Esophagus (tissue), 2 donors: ENCODE measurements around the gene NKD2. TPM values are rescaled to one million over a fixed set of nuclear protein-coding genes. Genes with fewer than 3 reads are reported as not detected.

ENCODE experiments used
- H3K27ac ChIP-seq, 2 donors: one replicate each; pipeline ENCODE4 v1.5.1; 2013; ENCODE audit warnings: low read depth in 2 of 2, mild to moderate bottlenecking in 2 of 2, inconsistent platforms in 1 of 2, low read length in 1 of 2, moderate library complexity in 1 of 2
- H3K27me3 ChIP-seq, 2 donors: one replicate each; pipeline ENCODE4 v1.6.1; 2013; ENCODE audit warnings: low read length in 2 of 2, control low read depth in 1 of 2, mild to moderate bottlenecking in 1 of 2; ENCODE audit not compliant: insufficient read depth in 2 of 2, control insufficient read depth in 1 of 2
- H3K36me3 ChIP-seq, 2 donors: one replicate each; pipeline ENCODE4 v1.6.1; 2013; ENCODE audit warnings: low read length in 1 of 2; ENCODE audit not compliant: control insufficient read depth in 2 of 2, insufficient read depth in 2 of 2
- H3K4me1 ChIP-seq, 2 donors: one replicate each; pipeline ENCODE4 v1.6.1; 2013; ENCODE audit warnings: low read length in 1 of 2; ENCODE audit not compliant: control insufficient read depth in 2 of 2, insufficient read depth in 2 of 2
- H3K4me3 ChIP-seq, 2 donors: one replicate each; pipeline ENCODE4 v1.5.1; 2013; ENCODE audit warnings: low read length in 2 of 2, mild to moderate bottlenecking in 2 of 2, low read depth in 1 of 2, moderate library complexity in 1 of 2
- H3K9me3 ChIP-seq, 2 donors: one replicate each; pipeline ENCODE4 v1.6.1; 2013; ENCODE audit warnings: mild to moderate bottlenecking in 2 of 2, low read depth in 1 of 2, low read length in 1 of 2, moderate library complexity in 1 of 2; ENCODE audit not compliant: control insufficient read depth in 2 of 2, insufficient read depth in 1 of 2
- WGBS, 2 donors: extraction: QIAGEN DNeasy Blood & Tissue Kit; methylation state at CpG; one replicate each; pipeline ENCODE4 v1.1.7; 2013; 5-methylcytosine and 5-hydroxymethylcytosine counted together
- polyA plus RNA-seq, 2 donors: library from polyadenylated mRNA; stranded (reverse); fragments of 200-250 nt; gene quantifications; one replicate each; pipeline ENCODE4 v1.2.3, GENCODE V29; 2013
- donor health status: healthy with polysubstance abuse.
- donor health status: Bipolar disorder and iron deficiency.

The NKD2 gene
- polyA plus RNA-seq, 2 donors, result 4.2 to 4.5 TPM

GRCh38 chr5:1032011-1032410 is 23.4 kb downstream of the NKD2 start:
- Histone ChIP-seq H3K9me3 (no peaks in the 10 kb centered on the region), H3K4me1 (peaks cover 0 to 2% of the 10 kb centered on the region in 2 donors), H3K36me3 (peaks cover 0 to 5% of the 10 kb centered on the region in 2 donors), H3K27ac (no peak overlapping the region), H3K27me3 (peaks cover 0 to 2% of the 10 kb centered on the region in 2 donors), H3K4me3 (no peak overlapping the region)
- WGBS, 2 donors, result 91% methylated on average over 16 of the region's 16 CpGs

GRCh38 chr5:1032551-1033027 is 24.0 kb downstream of the NKD2 start:
- peaks cover 0 to 2% of the 10 kb centered on the region in 2 donors for H3K4me1 ChIP-seq
- H3K27me3 ChIP-seq, result peaks cover 0 to 2% of the 10 kb centered on the region in 2 donors
- H3K27ac ChIP-seq, result no peak overlapping the region
- H3K4me3 ChIP-seq, result no peak overlapping the region
- 93 to 95% methylated on average over 14 of the region's 14 CpGs for WGBS, 2 donors
- H3K9me3 ChIP-seq, result no peaks in the 10 kb centered on the region
- H3K36me3 ChIP-seq, result peaks cover 0 to 5% of the 10 kb centered on the region in 2 donors

- no peaks in the 10 kb centered on the region for H3K9me3 ChIP-seq
- 93 to 94% methylated on average over 26 of the region's 26 CpGs for WGBS, 2 donors
- H3K27me3 ChIP-seq, result peaks cover 0 to 2% of the 10 kb centered on the region in 2 donors
- H3K4me1 ChIP-seq, result peaks cover 0 to 2% of the 10 kb centered on the region in 2 donors
- H3K27ac ChIP-seq, result no peak overlapping the region
- H3K36me3 ChIP-seq, result peaks cover 0 to 5% of the 10 kb centered on the region in 2 donors
- H3K4me3 ChIP-seq, result no peak overlapping the region
Observed at GRCh38 chr5:1033178-1033577, 24.6 kb downstream of the NKD2 start.

GRCh38 chr5:1033606-1034420 is 25.2 kb downstream of the NKD2 start:
- no peaks in the 10 kb centered on the region for H3K9me3 ChIP-seq
- no peak overlapping the region for H3K27ac ChIP-seq
- peaks cover 0 to 2% of the 10 kb centered on the region in 2 donors for H3K27me3 ChIP-seq
- H3K4me3 ChIP-seq, result no peak overlapping the region
- H3K4me1 ChIP-seq, result peaks cover 0 to 2% of the 10 kb centered on the region in 2 donors
- H3K36me3 ChIP-seq, result peaks cover 0 to 5% of the 10 kb centered on the region in 2 donors
- WGBS, 2 donors, result 86 to 90% methylated on average over 29 of the region's 29 CpGs

DNA sequence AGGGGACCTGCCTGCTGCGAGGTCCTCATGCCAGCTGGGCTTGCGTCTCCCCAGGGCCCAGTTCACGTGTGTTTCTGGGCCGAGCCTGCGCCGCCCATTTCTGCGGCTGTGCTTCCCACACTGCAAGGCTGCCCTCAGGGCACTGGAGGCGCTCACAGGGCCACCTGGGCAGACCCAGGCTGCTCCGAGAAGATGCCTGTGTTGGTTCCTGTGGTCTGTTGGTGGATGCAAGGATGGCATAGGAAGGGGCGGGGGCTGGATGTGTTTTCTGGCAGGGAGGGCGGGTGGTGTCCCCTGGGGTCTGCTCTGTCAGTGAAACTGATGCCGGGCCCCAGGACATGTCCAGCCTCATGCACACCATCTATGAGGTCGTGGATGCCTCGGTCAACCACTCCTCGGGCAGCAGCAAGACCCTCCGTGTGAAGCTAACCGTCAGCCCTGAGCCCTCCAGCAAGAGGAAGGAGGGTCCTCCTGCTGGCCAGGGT is 25.9 kb downstream of the NKD2 start:
- WGBS, 2 donors, result 88 to 92% methylated on average over 17 of the region's 17 CpGs
- Histone ChIP-seq H3K27me3 (peaks cover 0 to 2% of the 10 kb centered on the region in 2 donors), H3K4me1 (peaks cover 0 to 2% of the 10 kb centered on the region in 2 donors), H3K27ac (no peak overlapping the region), H3K9me3 (no peaks in the 10 kb centered on the region), H3K36me3 (peaks cover 0 to 5% of the 10 kb centered on the region in 2 donors), H3K4me3 (no peak overlapping the region)

DNA sequence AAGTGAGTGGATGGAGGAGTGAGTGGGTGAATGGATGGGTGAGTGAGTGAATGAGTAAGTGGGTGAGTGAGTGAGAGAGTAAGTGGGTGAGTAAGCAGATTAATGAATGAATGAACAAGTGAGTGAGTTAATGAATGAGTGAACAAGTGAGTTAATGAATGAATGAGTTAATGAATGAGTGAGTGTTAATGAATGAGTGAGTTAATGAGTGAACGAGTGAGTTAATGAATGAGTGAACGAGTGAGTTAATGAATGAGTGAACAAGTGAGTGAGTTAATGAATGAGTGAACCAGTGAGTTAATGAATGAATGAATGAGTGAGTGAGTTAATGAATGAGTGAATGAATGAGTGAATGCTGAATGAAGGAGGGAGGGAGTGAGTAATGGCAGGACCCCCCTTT is 26.4 kb downstream of the NKD2 start:
- Histone ChIP-seq H3K27me3 (peaks cover 0 to 2% of the 10 kb centered on the region in 2 donors), H3K4me1 (peaks cover 0 to 2% of the 10 kb centered on the region in 2 donors), H3K9me3 (no peaks in the 10 kb centered on the region), H3K36me3 (peaks cover 0 to 5% of the 10 kb centered on the region in 2 donors), H3K4me3 (no peak overlapping the region), H3K27ac (no peak overlapping the region)
- WGBS, 2 donors, result 85 to 95% methylated on average over 2 of the region's 2 CpGs

DNA sequence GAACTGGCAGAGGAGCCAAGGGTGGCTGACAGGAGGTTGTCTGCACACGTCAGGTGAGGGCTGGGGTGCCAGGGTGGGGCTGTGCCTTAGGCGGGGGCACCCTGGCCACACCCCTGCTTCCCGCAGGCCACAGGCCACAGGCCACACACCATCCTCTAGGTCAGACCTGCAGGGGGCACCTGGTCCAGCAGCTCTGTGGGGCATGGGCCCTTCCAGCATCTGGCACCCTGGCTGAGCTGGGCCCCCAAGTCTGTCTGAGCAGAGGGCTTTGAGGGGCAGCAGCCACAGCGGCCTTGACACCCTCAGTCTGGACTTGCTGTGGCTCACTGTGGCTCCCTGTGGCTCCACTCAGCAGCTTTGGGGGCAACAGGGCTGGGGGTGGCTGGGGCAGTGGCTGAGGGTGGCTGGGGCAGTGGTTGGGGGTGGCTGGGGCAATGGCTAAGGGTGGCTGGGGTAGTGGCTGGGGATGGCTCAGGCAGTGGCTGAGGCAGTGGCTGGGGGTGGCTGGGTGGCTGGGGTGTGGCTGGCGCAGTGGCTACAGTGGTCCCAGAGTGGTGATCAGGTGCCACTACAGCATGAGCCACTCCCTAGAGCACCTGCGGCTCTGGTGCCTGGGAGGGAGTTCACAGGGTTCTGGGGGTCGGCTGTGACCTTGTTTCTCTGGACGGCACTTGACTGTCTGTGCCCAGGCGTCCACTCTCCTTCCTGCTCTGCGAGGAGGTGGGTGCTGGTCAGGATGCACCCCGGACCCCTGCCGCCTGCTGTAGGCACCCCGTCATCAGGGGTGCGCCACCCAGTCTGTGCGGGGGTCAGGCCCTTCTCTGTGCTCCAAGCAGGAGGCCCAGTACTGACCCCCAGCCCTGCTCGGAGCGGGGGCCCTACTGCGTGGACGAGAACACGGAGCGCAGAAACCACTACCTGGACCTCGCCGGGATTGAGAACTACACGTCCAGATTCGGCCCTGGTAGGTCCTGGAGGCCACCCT is 27.1 kb downstream of the NKD2 start:
- 92 to 93% methylated on average over 23 to 25 of the region's 25 CpGs for WGBS, 2 donors
- Histone ChIP-seq H3K27me3 (no peaks in the 10 kb centered on the region), H3K36me3 (peaks cover 0 to 5% of the 10 kb centered on the region in 2 donors), H3K27ac (no peak overlapping the region), H3K9me3 (no peaks in the 10 kb centered on the region), H3K4me1 (peaks cover 0 to 2% of the 10 kb centered on the region in 2 donors), H3K4me3 (no peak overlapping the region)

DNA sequence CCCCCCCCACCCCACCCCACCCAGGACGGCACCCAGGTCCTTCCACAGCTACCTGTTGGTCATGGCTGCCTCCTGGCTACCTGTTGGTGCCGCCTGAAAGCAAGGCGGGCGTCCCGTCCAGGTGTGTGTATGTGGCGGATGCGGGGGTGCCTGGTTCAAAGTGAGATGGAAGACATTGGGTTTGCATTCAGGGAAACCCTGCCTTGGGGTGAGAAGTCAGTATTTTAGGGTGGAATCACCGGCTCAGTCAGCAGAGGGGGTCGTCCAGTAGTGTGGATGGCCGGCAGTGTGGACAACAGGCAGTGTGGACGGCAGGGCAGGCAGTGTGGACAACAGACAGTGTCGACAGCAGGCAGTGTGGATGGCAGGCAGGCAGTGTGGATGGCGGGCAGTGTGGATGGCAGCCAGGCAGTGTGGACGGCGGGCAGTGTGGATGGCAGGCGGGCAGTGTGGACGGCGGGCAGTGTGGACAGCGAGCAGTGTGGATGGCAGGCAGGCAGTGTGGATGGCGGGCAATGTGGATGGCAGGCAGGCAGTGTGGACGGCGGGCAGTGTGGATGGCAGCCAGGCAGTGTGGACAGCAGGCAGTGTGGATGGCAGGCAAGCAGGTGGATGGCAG is 28.0 kb downstream of the NKD2 start:
- H3K4me3 ChIP-seq, result no peak overlapping the region
- H3K36me3 ChIP-seq, result peaks cover 0 to 5% of the 10 kb centered on the region in 2 donors
- no peak overlapping the region for H3K27ac ChIP-seq
- no peaks in the 10 kb centered on the region for H3K27me3 ChIP-seq
- H3K4me1 ChIP-seq, result peaks cover 0 to 2% of the 10 kb centered on the region in 2 donors
- 83 to 85% methylated on average over 21 to 22 of the region's 22 CpGs for WGBS, 2 donors
- peaks cover 0 to 5% of the 10 kb centered on the region in 2 donors for H3K9me3 ChIP-seq
